IPS-20b (cell line): ENCODE data around the gene MAGI2.

Experiments
- H3K27ac ChIP-seq: one replicate; pipeline ENCODE4 v1.5.1; 2013; ENCODE audit warnings: low read length
- H3K27me3 ChIP-seq: 2 replicates; pipeline ENCODE4 v1.6.1; 2013; ENCODE audit warnings: mild to moderate bottlenecking, low read length, inconsistent platforms; ENCODE audit not compliant: insufficient read depth
- H3K36me3 ChIP-seq: 2 replicates; pipeline ENCODE4 v1.6.1; 2013; ENCODE audit warnings: low read depth, mild to moderate bottlenecking, inconsistent platforms, low read length, moderate library complexity; ENCODE audit not compliant: insufficient read depth
- H3K4me1 ChIP-seq: 2 replicates; pipeline ENCODE4 v1.6.1; 2013; ENCODE audit warnings: mild to moderate bottlenecking, control low read depth, inconsistent platforms, low read length, moderate library complexity; ENCODE audit not compliant: insufficient read depth
- H3K4me3 ChIP-seq: 2 replicates; pipeline ENCODE4 v1.5.1; 2013; ENCODE audit warnings: mild to moderate bottlenecking, low read length, inconsistent platforms
- H3K9ac ChIP-seq: 2 replicates; pipeline ENCODE4 v1.6.1; 2013; ENCODE audit warnings: low read depth, mild to moderate bottlenecking, inconsistent platforms, low read length, moderate library complexity
- H3K9me3 ChIP-seq: 2 replicates; pipeline ENCODE4 v1.6.1; 2013; ENCODE audit warnings: mild to moderate bottlenecking, low read depth, low read length, inconsistent platforms; ENCODE audit not compliant: insufficient read depth

MAGI2 gene

GRCh38 chr7:78953090-78953489, 500.4 kb downstream of the MAGI2 start:
- no peak overlapping the region for H3K4me3 ChIP-seq

GRCh38 chr7:78939669-78940068, 513.8 kb downstream of the MAGI2 start:
- Histone ChIP-seq H3K27me3 (no peaks in the 10 kb centered on the region), H3K9me3 (no peaks in the 10 kb centered on the region), H3K9ac (no peak overlapping the region), H3K4me1 (no peaks in the 10 kb centered on the region), H3K4me3 (no peak overlapping the region), H3K27ac (no peak overlapping the region), H3K36me3 (no peaks in the 10 kb centered on the region)

More at GRCh38 chr7:78953090-78953489, 500.4 kb downstream of the MAGI2 start:
- Histone ChIP-seq H3K9me3 (no peaks in the 10 kb centered on the region), H3K36me3 (no peaks in the 10 kb centered on the region), H3K4me1 (no peaks in the 10 kb centered on the region), H3K27me3 (no peaks in the 10 kb centered on the region), H3K9ac (no peak overlapping the region), H3K27ac (no peak overlapping the region)

- H3K4me3 ChIP-seq = no peak overlapping the region
- H3K9me3 ChIP-seq = no peaks in the 10 kb centered on the region
- H3K4me1 ChIP-seq = no peaks in the 10 kb centered on the region
- no peaks in the 10 kb centered on the region for H3K27me3 ChIP-seq
- no peaks in the 10 kb centered on the region for H3K36me3 ChIP-seq
- H3K9ac ChIP-seq = no peak overlapping the region
- no peak overlapping the region for H3K27ac ChIP-seq
These were observed 528.9 kb downstream of the MAGI2 start for GRCh38 chr7:78924581-78924980.

GRCh38 chr7:78912781-78913180, 540.7 kb downstream of the MAGI2 start:
- no peak overlapping the region for H3K27ac ChIP-seq
- no peak overlapping the region for H3K9ac ChIP-seq
- no peaks in the 10 kb centered on the region for H3K36me3 ChIP-seq
- H3K27me3 ChIP-seq = no peaks in the 10 kb centered on the region
- H3K9me3 ChIP-seq = no peaks in the 10 kb centered on the region
- no peak overlapping the region for H3K4me3 ChIP-seq
- H3K4me1 ChIP-seq = no peaks in the 10 kb centered on the region

- Histone ChIP-seq H3K36me3 (no peaks in the 10 kb centered on the region), H3K9me3 (no peaks in the 10 kb centered on the region), H3K27me3 (no peaks in the 10 kb centered on the region)
These were observed 546.7 kb downstream of the MAGI2 start for GRCh38 chr7:78906735-78907134.

GRCh38 chr7:78905436-78905835, 548.0 kb downstream of the MAGI2 start:
- no peaks in the 10 kb centered on the region; the same call in 1 of the 2 replicates for H3K4me1 ChIP-seq
- no peaks in the 10 kb centered on the region for H3K36me3 ChIP-seq
- no peak overlapping the region for H3K4me3 ChIP-seq
- no peaks in the 10 kb centered on the region for H3K27me3 ChIP-seq
- H3K9ac ChIP-seq = no peak overlapping the region
- no peaks in the 10 kb centered on the region for H3K9me3 ChIP-seq
- H3K27ac ChIP-seq = no peak overlapping the region

More at GRCh38 chr7:78906735-78907134, 546.7 kb downstream of the MAGI2 start:
- Histone ChIP-seq H3K27ac (no peak overlapping the region), H3K9ac (no peak overlapping the region), H3K4me3 (no peak overlapping the region), H3K4me1 (no peaks in the 10 kb centered on the region; the same call in 1 of the 2 replicates)

- Histone ChIP-seq H3K27ac (no peak overlapping the region), H3K9me3 (no peaks in the 10 kb centered on the region), H3K4me1 (no peaks in the 10 kb centered on the region; the same call in 1 of the 2 replicates), H3K27me3 (no peaks in the 10 kb centered on the region), H3K9ac (no peak overlapping the region), H3K36me3 (no peaks in the 10 kb centered on the region), H3K4me3 (no peak overlapping the region)
These were observed 548.5 kb downstream of the MAGI2 start for GRCh38 chr7:78904983-78905382.

GRCh38 chr7:78901566-78901965, 551.9 kb downstream of the MAGI2 start:
- no peaks in the 10 kb centered on the region for H3K27me3 ChIP-seq
- H3K9ac ChIP-seq = no peak overlapping the region
- no peaks in the 10 kb centered on the region; the same call in 1 of the 2 replicates for H3K4me1 ChIP-seq
- no peak overlapping the region for H3K4me3 ChIP-seq
- H3K36me3 ChIP-seq = no peaks in the 10 kb centered on the region
- H3K9me3 ChIP-seq = no peaks in the 10 kb centered on the region
- no peak overlapping the region for H3K27ac ChIP-seq

GRCh38 chr7:78900806-78901205, 552.7 kb downstream of the MAGI2 start:
- Histone ChIP-seq H3K4me1 (no peaks in the 10 kb centered on the region; the same call in 1 of the 2 replicates), H3K36me3 (no peaks in the 10 kb centered on the region), H3K9ac (no peak overlapping the region), H3K27me3 (no peaks in the 10 kb centered on the region), H3K27ac (no peak overlapping the region), H3K9me3 (no peaks in the 10 kb centered on the region), H3K4me3 (no peak overlapping the region)

GRCh38 chr7:78895393-78895792, 558.1 kb downstream of the MAGI2 start:
- no peak overlapping the region for H3K9ac ChIP-seq
- no peaks in the 10 kb centered on the region for H3K9me3 ChIP-seq
- H3K4me1 ChIP-seq = no peaks in the 10 kb centered on the region
- no peaks in the 10 kb centered on the region for H3K36me3 ChIP-seq
- no peak overlapping the region for H3K27ac ChIP-seq
- H3K27me3 ChIP-seq = no peaks in the 10 kb centered on the region
- no peak overlapping the region for H3K4me3 ChIP-seq

GRCh38 chr7:78879206-78879605, 574.3 kb downstream of the MAGI2 start:
- peaks cover 12% of the 10 kb centered on the region; the same call in 1 of the 2 replicates for H3K9me3 ChIP-seq
- H3K4me3 ChIP-seq = no peak overlapping the region
- no peaks in the 10 kb centered on the region for H3K27me3 ChIP-seq
- no peaks in the 10 kb centered on the region for H3K36me3 ChIP-seq
- H3K27ac ChIP-seq = no peak overlapping the region
- no peaks in the 10 kb centered on the region for H3K4me1 ChIP-seq
- no peak overlapping the region for H3K9ac ChIP-seq

GRCh38 chr7:78873117-78873516, 580.4 kb downstream of the MAGI2 start:
- Histone ChIP-seq H3K27ac (no peak overlapping the region), H3K9ac (no peak overlapping the region), H3K36me3 (no peaks in the 10 kb centered on the region), H3K27me3 (no peaks in the 10 kb centered on the region), H3K9me3 (peaks cover 4% of the 10 kb centered on the region; the same call in 1 of the 2 replicates), H3K4me3 (no peak overlapping the region), H3K4me1 (no peaks in the 10 kb centered on the region)
